Muscle layer of duodenum (tissue), 2 donors: ENCODE results near the gene LRRC3B.

Experiments
- H3K27ac ChIP-seq: one replicate; pipeline ENCODE4 v1.7.0; 2013; ENCODE audit warnings: mild to moderate bottlenecking, low read length
- H3K27me3 ChIP-seq: one replicate; pipeline ENCODE4 v1.7.0; 2013; ENCODE audit warnings: low read depth, mild to moderate bottlenecking, control low read depth, low read length
- H3K36me3 ChIP-seq, 2 donors: one replicate each; pipeline ENCODE4 v1.7.0; 2013; ENCODE audit warnings: low read length in 2 of 2, control low read depth in 1 of 2, mild to moderate bottlenecking in 1 of 2; ENCODE audit not compliant: insufficient read depth in 2 of 2, control insufficient read depth in 1 of 2
- H3K4me1 ChIP-seq, 2 donors: one replicate each; pipeline ENCODE4 v1.7.0; 2013; ENCODE audit warnings: low read length in 2 of 2, mild to moderate bottlenecking in 2 of 2, control low read depth in 1 of 2, moderate library complexity in 1 of 2; ENCODE audit not compliant: insufficient read depth in 2 of 2, control insufficient read depth in 1 of 2
- H3K4me3 ChIP-seq, 2 donors: one replicate each; pipeline ENCODE4 v1.7.0; 2013; ENCODE audit warnings: low read length in 2 of 2, low read depth in 1 of 2, mild to moderate bottlenecking in 1 of 2
- H3K9me3 ChIP-seq, 2 donors: one replicate each; pipeline ENCODE4 v1.7.0; 2013; ENCODE audit warnings: low read length in 2 of 2, control low read depth in 1 of 2, mild to moderate bottlenecking in 1 of 2; ENCODE audit not compliant: control insufficient read depth in 1 of 2
- donor health status: healthy.

LRRC3B gene

DNA sequence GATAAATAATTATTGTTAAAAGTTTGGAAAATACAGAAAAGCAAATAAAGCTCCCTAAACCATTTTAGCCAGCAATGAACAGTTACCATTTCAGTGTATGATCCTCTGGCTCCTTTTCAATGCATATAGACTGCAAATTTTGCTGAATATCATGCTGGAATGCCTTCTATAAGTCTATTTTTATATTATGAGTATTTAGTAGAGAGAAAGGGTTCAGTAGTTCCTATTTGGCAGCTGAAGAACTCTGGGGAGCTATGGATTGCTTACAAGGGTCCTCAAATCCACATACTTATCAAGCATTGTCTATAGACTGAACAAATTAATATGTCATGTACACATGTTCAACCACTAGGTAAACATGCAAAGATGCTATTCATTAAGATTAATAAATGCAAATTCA lies 46.1 kb downstream of the LRRC3B start:
- Histone ChIP-seq H3K4me1 (no peaks in the 10 kb centered on the region), H3K4me3 (no peak overlapping the region), H3K27ac (no peak overlapping the region), H3K27me3 (no peaks in the 10 kb centered on the region), H3K36me3 (no peaks in the 10 kb centered on the region), H3K9me3 (no peaks in the 10 kb centered on the region)

DNA sequence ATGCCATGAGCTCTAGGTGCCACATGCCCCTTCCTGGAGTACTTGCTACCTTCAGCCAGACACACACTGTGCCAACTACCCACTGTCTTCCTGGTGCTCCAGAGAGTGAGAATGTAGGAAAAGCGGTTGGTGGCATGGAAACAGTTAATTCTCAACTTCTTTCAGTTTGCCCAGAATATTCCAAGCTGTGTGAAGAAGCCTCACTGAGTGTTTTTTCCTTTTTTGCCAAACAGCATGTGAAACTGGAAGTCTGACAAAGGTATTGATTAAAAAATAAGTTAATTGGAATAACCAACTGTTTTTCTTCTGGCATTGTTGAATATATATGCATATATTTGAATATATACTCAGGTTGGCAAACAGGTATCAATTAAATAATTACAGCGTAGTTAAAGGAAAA lies 52.8 kb downstream of the LRRC3B start:
- no peak overlapping the region for H3K4me3 ChIP-seq
- no peaks in the 10 kb centered on the region for H3K4me1 ChIP-seq
- no peak overlapping the region for H3K27ac ChIP-seq

DNA sequence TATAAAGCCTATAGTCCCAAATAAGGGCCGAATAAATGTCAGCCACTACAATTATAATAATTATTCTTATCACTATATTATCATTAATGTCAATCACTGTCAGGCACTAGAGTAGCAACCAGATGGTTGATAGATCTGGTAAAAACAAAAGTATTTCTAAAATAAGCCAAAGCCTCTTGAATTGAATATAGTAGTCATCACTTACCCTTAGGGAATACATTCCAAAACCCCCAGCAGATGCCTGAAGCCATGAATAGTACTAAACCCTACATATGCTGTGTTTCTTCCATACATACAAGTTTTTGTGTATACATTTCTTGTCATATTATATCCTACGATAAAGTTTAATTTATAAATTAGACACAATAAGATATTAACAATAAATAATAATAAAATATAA lies 59.1 kb downstream of the LRRC3B start:
- Histone ChIP-seq H3K4me3 (no peak overlapping the region), H3K36me3 (no peaks in the 10 kb centered on the region), H3K9me3 (no peaks in the 10 kb centered on the region), H3K27ac (no peak overlapping the region), H3K27me3 (no peaks in the 10 kb centered on the region), H3K4me1 (no peaks in the 10 kb centered on the region)

More for the DNA sequence above, 52.8 kb downstream of the LRRC3B start:
- no peaks in the 10 kb centered on the region for H3K27me3 ChIP-seq
- H3K9me3 ChIP-seq: no peaks in the 10 kb centered on the region
- no peaks in the 10 kb centered on the region for H3K36me3 ChIP-seq

DNA sequence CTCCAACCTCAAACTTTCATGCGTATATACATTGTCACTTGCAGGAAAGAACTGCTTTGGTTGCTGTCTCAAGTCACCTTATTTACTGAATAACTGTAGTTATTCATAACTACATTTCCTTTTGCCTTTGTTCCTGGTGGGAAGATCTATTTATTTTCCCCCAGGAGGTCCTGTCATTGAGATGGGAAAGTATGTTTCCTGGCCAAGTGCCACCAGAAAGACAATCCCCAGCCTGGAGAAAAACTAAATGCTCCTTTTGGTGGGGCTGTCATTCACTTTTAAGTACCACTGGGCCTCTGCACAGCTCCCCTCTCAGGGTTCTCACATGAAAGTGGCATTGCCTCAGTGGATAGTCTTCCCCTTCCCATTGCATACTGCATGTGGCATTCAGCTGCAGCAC lies 59.8 kb downstream of the LRRC3B start:
- Histone ChIP-seq H3K27me3 (no peaks in the 10 kb centered on the region), H3K27ac (no peak overlapping the region)

DNA sequence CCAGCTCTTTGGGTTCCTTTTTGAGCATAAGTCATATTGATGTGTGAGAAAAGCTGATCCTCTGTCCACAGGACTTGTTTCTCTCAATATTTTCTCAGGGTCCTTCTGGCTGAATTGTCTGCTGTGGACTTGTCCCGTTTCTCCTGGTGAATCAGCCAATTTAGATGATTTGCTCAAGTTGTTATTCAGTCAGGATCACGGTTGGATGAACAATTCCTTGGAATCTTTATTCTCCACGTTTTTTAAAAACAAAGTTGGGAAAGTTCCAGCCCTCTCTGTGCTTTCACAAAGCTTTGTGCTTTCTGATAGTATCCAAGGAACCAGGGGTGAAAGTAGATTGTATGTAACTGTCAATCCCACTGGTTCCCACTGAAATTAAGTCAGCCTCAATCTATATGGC lies 61.3 kb downstream of the LRRC3B start:
- H3K27ac ChIP-seq: no peak overlapping the region
- H3K4me3 ChIP-seq: no peak overlapping the region
- no peaks in the 10 kb centered on the region for H3K36me3 ChIP-seq
- peaks cover 0 to 6% of the 10 kb centered on the region in 2 donors for H3K9me3 ChIP-seq
- H3K4me1 ChIP-seq: no peaks in the 10 kb centered on the region
- H3K27me3 ChIP-seq: no peaks in the 10 kb centered on the region

More for the DNA sequence above, 59.8 kb downstream of the LRRC3B start:
- Histone ChIP-seq H3K9me3 (peaks cover 0 to 2% of the 10 kb centered on the region in 2 donors), H3K4me1 (no peaks in the 10 kb centered on the region), H3K36me3 (no peaks in the 10 kb centered on the region), H3K4me3 (no peak overlapping the region)

DNA sequence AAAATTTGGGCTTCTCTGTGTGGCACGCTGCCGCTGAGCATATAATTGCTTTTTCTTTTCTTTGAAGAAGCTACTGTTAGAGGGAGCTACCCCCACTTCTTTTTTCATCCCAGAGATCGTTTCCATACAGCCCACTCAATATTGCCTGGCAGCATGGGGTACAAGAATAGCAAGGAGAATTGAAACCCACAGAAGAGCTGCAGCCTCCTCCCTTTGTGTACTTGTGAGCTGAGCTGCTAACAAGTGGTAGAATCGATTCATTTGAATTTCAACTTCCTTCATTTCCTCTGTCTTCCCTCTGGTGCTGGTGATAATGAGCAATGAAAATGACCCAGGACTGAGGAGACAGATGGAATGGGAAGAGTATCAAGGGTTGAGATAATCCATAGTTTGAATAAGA lies 64.9 kb downstream of the LRRC3B start:
- peaks cover 0 to 9% of the 10 kb centered on the region in 2 donors for H3K9me3 ChIP-seq
- no peaks in the 10 kb centered on the region for H3K27me3 ChIP-seq
- H3K27ac ChIP-seq: no peak overlapping the region
- H3K36me3 ChIP-seq: no peaks in the 10 kb centered on the region
- no peaks in the 10 kb centered on the region for H3K4me1 ChIP-seq
- no peak overlapping the region for H3K4me3 ChIP-seq

DNA sequence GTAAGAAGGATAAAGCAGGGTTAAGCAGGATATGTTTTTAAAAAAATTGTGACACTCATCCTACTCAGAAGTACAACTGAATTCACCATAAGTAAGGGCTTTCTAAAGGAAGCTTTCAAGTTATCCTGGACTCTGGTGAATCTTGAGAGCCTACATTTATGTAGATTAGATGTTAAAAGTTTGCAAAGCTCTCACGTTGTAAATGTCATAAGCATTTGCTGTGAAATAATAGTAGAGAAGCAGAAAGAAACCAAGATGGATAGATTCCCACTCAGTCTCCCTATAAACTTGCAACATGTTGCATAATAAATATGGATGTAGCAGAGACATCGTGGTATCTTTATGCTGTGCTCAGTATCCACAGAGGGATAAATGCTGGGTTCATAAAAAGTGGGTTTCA lies 77.0 kb downstream of the LRRC3B start:
- no peak overlapping the region for H3K27ac ChIP-seq
- no peaks in the 10 kb centered on the region for H3K36me3 ChIP-seq
- H3K9me3 ChIP-seq: no peaks in the 10 kb centered on the region
- no peak overlapping the region for H3K4me3 ChIP-seq
- H3K4me1 ChIP-seq: no peaks in the 10 kb centered on the region
- H3K27me3 ChIP-seq: no peaks in the 10 kb centered on the region

DNA sequence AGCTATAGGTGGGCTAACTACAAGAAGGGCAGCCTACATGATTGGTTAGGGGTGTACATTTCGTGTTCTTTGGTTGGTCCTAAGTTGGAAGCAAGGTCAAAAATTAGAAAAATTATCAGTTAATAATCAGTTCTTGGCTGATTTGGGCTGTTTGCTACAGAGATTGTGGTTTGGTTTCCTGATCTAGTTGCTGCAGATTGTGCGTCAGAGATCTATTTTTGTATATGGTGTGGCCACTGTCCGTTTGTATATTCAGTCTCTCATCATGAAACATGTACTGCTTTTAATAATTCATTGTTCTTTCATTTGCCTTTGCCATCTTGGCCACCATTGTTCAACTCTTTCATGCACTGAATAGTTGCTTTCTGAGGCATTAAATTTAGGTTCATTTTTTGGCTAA lies 80.9 kb downstream of the LRRC3B start:
- no peaks in the 10 kb centered on the region for H3K9me3 ChIP-seq
- H3K4me1 ChIP-seq: no peaks in the 10 kb centered on the region
- no peaks in the 10 kb centered on the region for H3K27me3 ChIP-seq
- H3K4me3 ChIP-seq: no peak overlapping the region
- H3K27ac ChIP-seq: no peak overlapping the region
- no peaks in the 10 kb centered on the region for H3K36me3 ChIP-seq

DNA sequence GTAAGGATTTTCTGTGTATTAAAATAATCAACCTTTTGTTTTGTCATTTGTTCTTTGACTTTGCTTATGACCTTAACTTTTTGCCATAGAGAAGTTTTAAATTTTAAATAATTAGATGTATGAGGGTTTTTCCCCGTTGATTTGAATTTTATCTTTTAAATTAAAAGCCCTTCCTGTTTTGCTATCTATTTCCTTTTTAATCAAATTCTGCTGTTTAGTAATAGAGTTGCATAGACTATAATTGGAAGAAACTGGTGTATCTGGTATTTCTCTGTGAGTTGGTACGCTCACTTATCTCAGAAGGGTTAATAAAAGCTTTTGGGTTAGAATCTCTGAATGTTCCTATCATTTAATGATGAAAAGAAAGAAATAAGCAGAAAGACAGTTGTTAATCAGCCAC lies 82.2 kb downstream of the LRRC3B start:
- Histone ChIP-seq H3K36me3 (no peaks in the 10 kb centered on the region), H3K9me3 (no peaks in the 10 kb centered on the region), H3K4me1 (no peaks in the 10 kb centered on the region), H3K27ac (no peak overlapping the region), H3K27me3 (no peaks in the 10 kb centered on the region), H3K4me3 (no peak overlapping the region)

DNA sequence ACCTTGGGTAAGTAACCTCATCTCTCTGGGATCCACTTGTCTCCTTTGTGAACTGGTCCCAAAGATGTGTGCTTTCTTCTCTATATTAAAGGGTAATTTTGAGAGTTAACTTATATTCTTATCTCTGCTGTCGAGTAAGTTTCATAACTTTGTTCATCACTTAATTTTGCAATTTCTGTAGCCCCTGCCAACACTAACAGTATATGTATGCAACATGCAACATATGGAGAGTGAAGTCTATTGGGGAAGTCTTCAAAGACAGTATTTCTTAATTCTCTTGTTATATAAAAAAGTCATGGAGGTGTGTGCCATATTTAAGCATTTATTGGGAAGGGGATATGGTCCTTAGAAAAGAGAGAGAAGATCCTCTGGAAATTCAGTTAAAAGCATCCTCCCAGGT lies 85.9 kb downstream of the LRRC3B start:
- no peak overlapping the region for H3K27ac ChIP-seq
- H3K9me3 ChIP-seq: no peaks in the 10 kb centered on the region
- no peaks in the 10 kb centered on the region for H3K27me3 ChIP-seq
- H3K4me1 ChIP-seq: no peaks in the 10 kb centered on the region
- no peak overlapping the region for H3K4me3 ChIP-seq
- no peaks in the 10 kb centered on the region for H3K36me3 ChIP-seq

DNA sequence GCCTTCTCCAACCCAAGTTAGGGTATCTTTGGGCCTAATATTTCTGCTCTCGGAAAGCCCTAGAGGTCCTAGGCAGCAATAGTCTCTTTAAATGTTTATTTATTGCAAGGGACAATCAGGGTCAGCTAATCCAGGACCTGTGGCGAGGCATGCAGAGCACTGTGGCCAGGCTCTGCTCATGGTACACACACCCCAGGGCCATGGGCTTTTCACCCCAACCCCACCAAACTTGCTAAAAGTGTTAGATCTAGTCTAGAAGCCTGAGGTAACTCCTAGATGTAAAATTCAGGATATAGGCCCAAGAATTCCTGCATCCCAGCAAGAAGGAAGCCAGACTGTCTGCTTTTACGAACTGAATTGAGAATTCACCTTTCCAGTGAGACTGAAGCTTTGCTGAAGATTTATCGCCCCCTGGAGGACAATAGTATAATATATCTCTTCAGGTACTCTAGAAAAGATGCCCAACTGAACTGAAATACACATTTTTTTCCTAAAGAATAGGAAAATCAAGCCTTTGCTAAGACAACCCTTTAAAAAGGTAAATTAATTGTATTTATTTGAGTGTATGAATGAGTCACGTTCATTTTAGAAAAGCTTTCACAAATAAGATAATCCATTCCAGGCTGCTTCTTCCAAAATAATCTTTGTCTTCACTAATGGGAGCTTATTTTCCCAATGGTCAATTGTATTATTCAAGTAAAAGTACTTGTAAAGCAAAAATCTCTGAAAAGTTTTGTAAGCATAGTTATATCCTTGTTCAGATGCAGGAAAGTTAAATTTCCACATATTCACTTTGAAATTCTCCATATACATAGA lies 89.8 kb downstream of the LRRC3B start:
- no peaks in the 10 kb centered on the region for H3K36me3 ChIP-seq
- no peaks in the 10 kb centered on the region for H3K4me1 ChIP-seq
- H3K9me3 ChIP-seq: no peaks in the 10 kb centered on the region
- no peak overlapping the region for H3K27ac ChIP-seq
- H3K27me3 ChIP-seq: no peaks in the 10 kb centered on the region
- H3K4me3 ChIP-seq: no peak overlapping the region

DNA sequence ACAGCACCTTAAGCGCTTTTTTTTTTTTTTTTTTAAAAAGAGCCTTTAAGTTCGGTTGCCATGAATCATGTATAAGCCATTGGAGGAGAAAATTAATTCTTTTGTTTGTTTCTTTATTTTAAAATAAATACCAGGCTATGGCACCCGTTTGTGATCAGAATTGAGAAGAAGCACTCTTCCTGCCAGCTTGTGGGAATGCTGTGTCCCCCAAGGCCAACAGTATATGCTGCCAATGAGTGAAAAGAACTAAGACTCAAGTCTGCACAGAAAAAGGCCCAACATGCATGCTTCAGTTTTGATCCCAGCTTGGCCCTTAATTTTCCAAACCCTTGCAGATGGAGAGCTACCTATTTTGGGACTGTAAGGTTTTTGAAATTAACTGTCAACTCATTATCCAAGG lies 90.5 kb downstream of the LRRC3B start:
- H3K27me3 ChIP-seq: no peaks in the 10 kb centered on the region
- H3K9me3 ChIP-seq: no peaks in the 10 kb centered on the region
- no peaks in the 10 kb centered on the region for H3K4me1 ChIP-seq
- H3K36me3 ChIP-seq: no peaks in the 10 kb centered on the region
- no peak overlapping the region for H3K27ac ChIP-seq
- no peak overlapping the region for H3K4me3 ChIP-seq
